OCI-LY1 (cell line): ENCODE results near the gene ATP5PO.

ENCODE experiments used
- CTCF ChIP-seq: fragments of 200-600 bp; sonication (generic), shearing (Covaris generic); IDR thresholded peaks from 2 replicates; pipeline ENCODE4 v1.5.1; 2017; ENCODE audit warnings: mild to moderate bottlenecking, antibody characterized with exemption, low read length, moderate library complexity, mixed read lengths
- EZH2 ChIP-seq: fragments of 200-600 bp; sonication (generic), shearing (Covaris generic); IDR thresholded peaks from 2 replicates; pipeline ENCODE4 v1.8.0; 2017; ENCODE audit warnings: borderline replicate concordance, mixed run types, mild to moderate bottlenecking, antibody characterized with exemption, low read length, moderate library complexity, mixed read lengths

GRCh38 chr21:33875026-33875695 is 40.4 kb downstream of the ATP5PO start:
- no peak for TF ChIP-seq CTCF
- TF ChIP-seq EZH2 = no peak
